GM12872 (cell line): ENCODE results near the gene SLC46A2.

Source experiments
- TF ChIP-seq, protein P1 (sequence below): IDR thresholded peaks from 3 replicates; pipeline ENCODE4 v1.5.1; 2011; ENCODE audit warnings: low read depth, mild to moderate bottlenecking, low read length, moderate library complexity; ENCODE audit not compliant: insufficient read depth

Gene SLC46A2

GRCh38 chr9:112886351-112886750 is 4.3 kb downstream of the SLC46A2 start:
- TF ChIP-seq, protein P1, sequence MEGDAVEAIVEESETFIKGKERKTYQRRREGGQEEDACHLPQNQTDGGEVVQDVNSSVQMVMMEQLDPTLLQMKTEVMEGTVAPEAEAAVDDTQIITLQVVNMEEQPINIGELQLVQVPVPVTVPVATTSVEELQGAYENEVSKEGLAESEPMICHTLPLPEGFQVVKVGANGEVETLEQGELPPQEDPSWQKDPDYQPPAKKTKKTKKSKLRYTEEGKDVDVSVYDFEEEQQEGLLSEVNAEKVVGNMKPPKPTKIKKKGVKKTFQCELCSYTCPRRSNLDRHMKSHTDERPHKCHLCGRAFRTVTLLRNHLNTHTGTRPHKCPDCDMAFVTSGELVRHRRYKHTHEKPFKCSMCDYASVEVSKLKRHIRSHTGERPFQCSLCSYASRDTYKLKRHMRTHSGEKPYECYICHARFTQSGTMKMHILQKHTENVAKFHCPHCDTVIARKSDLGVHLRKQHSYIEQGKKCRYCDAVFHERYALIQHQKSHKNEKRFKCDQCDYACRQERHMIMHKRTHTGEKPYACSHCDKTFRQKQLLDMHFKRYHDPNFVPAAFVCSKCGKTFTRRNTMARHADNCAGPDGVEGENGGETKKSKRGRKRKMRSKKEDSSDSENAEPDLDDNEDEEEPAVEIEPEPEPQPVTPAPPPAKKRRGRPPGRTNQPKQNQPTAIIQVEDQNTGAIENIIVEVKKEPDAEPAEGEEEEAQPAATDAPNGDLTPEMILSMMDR: no peak

DNA sequence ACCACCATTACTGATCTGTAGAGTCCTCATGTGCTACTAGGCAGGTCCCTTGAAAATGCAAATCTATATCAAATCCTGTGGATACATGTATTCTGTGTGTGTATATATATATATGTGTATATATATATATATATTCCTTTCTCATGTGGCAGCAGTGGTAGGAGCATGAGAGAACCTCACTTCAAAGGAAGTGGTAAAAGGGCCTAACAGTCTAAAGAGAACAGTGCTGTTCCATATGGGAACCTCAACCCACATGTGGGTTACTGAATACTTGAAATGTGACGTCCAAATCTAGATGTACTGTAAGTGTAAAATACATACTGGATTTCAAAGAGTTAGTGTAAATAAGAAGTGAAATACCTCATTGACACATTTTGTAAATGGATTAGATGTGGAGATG is 5.4 kb downstream of the SLC46A2 start:
- TF ChIP-seq, protein P1: no peak

GRCh38 chr9:112884721-112885120 is 6.0 kb downstream of the SLC46A2 start:
- TF ChIP-seq, protein P1: no peak

DNA sequence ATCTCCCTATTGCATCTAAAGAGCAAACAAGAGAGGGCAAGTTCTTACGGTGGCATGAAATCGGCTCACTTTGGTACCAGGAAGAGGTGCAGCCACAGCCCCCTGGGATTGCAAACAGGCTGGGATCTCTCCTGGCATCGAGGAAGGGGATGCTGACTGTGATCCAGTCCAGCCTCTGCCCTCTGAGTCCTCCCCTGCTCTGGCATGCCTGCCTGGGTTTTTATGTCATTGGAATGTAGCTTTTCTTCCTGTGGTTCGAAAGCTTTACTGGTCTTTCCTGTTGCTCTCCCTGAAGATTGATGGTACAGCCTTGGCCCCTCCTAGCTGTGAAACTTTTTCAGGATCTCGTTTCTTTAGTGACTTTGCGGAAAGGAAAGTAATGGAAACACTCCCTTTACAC is 6.6 kb downstream of the SLC46A2 start:
- TF ChIP-seq, protein P1: no peak

- TF ChIP-seq, protein P1: no peak
These were observed 9.3 kb downstream of the SLC46A2 start for GRCh38 chr9:112881331-112881730.

GRCh38 chr9:112880650-112881049 is 10.0 kb downstream of the SLC46A2 start:
- TF ChIP-seq, protein P1: no peak

- TF ChIP-seq, protein P1: no peak
These were observed 11.9 kb downstream of the SLC46A2 start for GRCh38 chr9:112878752-112879151.

DNA sequence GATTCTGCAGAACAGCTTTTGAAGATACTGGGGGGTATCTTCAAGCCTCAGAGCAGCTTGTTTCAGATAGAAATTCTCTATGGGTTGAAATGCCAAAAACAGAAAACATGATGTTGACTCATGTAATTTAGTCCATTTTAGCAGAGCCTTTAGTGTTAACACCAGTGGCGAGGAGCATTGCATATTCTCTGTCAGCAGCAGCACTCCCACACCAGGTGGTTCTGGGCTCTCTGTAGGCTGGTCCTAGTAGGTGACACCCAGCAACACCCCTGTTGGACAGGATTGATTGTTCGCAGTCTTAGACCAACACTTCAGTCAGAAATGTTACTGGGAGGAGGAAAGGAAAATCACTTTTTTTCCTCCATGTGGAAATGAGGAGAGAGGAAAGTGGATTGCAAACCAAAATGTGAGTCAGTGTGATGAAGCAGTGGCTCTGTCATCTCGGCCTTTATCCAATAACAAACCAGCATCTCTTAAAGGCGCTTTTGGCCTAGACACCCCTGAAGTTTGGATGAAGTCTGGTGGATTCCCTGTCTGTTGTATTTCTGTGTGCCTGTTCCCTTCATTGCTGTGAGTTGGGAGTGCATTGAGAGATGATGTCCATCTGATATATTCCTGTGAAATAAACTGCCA is 16.8 kb downstream of the SLC46A2 start:
- TF ChIP-seq, protein P1: no peak
